Superior temporal gyrus (tissue), 1 donor: Measurements from ENCODE around the gene IL2RA.
"Not testable (repeated sequence)": the region's sequence is repeated elsewhere in the genome, so short reads cannot be mapped to it uniquely, and the experiment has no call there.

Experiments
- DNase-seq: peaks from one replicate; pipeline ENCODE4 v3.0.0-alpha.2; 2016; ENCODE audit errors: extremely low spot score

Gene IL2RA

DNA sequence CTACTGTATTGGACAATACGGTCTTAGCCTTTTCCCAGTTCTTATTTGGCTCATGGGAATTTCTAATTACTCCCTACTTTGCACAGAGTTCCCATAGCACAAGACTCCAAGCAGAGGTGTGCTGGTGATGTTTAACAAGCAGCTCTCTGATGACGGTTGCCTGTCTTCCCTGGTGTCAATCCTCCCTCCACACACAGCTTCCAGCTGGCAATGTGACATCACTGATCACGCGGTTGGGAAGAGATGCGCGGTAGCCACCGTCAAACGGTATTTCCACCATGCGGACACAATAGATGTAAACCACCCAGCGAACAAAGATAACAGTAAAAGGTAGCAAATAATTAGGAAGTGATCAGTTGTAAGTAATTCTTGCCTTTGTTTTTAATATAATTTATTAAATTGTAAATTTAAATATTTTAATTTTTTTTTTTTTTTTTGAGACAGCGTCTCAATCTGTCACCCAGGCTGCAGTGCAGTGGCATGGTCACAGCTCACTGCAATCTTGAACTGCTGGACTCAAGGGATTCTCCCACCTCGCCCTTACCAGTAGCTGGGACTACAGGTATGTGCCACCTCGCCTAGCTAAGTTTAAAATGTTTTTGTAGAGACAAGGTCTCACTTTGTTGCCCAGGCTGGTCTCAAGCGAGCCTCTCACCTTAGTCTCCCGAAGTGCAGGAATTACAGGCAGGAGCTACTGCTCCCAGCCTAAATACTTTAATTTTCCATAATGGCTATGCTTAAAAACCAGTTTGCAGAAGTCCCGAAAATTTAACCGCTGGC, 48.6 kb downstream of the IL2RA start:
- DNase-seq: no peak

DNA sequence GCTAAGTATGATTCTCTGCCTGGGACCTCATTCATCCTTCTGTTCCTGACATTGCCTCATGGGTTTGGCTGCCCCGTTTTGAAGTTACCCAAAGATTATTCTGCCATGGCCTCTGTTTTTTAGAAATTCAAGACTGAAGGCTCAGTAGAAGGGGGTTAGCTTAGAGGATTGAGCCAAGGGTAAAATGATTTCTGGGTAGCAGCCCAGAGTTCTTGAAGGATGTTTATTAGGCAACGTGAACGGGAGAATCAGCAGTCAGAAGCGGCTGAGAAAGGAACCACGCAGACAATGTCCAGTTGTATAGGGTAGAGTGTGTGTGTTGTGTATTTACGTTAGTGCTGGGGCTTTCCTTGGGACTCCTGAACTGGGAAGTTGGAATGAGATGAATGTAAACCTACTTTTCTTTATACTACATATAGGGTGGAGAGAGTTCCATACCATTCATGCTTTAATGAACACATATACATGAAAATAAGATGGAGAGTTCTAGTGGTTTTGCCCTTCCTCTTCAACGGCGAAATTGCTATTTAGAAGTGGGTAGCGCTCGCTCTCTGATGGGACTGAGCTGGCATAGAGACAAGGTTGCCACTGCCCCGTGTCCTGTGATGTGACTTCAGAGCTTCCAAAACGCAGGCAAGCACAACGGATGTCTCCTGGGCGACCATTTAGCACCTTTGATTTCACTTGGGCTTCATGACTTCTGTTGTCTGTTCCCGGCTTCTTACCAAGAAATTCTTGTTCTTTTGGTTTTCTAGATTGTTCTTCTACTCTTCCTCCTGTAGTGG, 49.9 kb downstream of the IL2RA start:
- no peak for DNase-seq

DNA sequence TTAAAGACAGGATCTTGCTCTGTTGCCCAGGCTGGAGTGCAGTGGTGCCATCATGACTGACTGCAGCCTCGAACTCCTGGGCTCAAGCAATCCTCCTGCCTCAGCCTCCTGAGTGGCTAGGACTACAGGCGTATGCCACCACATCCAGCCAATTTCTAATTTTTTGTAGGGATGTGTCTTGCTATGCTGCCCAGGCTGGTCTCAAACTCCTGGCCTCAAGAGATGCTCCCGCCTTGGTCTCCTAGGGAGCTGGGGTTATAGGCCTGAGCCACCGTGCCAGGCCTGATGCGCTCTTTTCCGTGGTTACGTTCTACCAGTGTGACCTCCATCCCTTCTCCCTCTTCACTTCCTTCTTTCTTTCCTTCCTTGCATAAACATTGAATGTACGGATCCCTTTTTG, 50.6 kb downstream of the IL2RA start:
- no peak for DNase-seq

DNA sequence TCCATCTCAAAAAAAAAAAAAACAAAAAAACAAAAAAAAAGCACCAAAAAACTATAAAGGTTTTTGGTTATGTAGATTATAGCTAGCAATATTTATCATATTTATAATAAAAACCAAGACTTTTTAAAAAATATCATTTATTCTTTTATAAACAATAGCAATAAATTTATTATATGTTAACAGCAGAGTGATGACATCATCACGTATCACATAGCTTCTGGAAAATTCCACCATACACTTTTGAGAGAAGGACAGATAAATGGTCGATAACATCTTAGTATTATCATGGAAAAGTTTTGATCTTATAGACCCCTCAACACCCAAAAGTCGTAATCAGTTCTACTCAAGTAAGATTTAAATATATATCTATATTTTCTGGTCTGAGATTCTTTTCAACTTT, 51.6 kb downstream of the IL2RA start:
- DNase-seq: no peak

DNA sequence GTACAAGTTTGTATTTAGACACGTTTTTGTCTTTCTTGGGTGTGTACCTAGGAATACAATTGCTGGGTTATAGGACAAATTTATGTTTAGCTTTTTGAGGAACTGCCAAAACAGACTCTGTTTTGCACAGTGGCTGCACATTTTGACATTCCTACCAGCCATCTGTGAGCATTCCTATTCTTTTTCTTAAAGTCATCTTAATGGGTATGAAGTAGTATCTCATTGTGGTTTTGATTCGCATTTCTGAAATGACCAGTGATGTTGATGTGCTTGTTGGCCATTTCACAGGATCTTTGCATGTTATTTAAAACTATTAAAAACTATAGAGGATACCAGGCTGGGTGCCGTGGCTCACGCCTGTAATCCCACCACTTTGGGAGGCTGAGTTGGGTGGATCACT, 52.2 kb downstream of the IL2RA start:
- DNase-seq: no peak

DNA sequence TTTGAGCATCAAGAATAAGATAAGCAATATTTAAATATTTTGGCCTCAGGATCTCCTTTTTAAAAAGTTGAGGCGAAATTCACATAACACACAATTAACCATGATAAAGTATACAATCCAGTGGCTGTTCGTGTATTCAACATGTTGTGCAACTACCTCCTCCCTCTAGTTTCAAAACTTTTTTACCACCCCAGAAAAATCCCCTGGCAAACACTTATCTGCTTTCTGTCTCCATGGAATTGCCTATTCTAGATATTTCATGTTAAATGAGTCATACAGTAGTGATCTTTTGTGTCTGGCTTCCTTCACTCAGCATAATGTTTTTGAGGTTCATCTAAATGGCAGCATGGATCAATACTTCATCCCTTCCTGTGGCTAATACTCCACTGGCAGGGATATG, 53.0 kb downstream of the IL2RA start:
- no peak for DNase-seq

DNA sequence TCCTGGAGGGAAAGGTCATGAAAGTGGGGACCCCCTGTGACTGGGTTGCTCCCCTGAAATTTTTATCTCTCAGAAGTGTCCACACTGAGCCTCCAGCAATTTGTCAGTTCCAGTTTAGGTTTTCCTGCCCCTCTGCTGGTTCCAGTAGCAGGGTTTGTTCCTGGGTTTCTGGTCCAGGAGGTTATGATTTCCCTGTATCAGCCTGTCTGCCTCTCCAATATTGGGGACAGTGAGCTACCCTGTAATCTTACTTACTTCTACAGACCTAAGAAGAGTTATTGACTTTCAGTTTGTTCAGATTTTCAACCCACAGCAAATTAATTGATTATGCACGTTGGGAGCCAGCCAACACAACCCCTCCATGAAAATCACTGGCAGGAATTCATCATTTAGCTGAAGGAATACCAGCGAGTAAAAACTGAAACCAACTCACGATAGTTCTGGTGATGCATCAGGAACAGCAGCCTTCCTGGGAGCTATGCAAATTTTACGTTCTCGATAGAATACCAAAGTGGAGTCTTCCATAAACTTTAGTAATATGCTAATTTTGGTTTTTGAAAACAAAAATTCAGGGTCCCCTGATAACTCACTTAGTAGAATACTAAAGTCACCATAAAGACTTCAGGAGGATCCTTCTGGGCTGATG, 53.5 kb downstream of the IL2RA start:
- DNase-seq: no peak

DNA sequence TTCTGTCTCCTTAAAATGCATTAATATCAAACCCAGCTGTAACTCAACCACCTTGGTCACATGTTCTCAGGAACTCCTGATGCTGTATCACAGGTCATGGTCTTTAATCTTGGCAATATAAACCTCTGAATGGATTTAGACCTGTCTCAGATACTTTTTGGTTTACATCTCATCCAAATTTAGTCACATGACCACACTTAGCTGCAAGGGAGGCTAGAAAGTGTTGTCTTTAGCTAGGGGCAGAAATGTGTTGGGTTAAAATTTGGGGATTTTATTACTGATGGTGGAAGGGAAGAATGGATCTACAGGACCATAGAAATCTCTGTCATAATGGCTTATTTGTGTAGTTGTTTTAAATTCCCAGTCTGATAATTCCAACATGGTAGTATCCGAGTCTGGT, 55.2 kb downstream of the IL2RA start:
- DNase-seq: no peak

DNA sequence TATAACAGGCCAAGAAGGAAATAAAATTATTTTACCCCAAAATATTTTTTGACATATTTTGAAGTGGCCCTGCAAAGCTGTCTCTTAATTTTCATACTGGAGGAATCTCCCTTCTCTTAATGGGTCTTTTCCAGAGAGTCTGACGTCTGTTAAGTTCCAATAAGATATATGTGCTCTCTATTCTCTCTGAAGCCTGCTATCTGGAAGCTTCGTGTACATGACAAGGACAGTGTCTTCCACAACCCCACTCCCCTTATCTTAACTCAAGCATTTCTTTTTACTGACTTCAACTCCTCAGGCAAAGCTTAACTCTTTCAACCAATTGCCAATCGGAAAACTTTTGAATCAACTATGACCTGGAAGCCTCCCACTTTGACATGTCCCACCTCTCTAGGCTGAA, 55.6 kb downstream of the IL2RA start:
- no peak for DNase-seq

DNA sequence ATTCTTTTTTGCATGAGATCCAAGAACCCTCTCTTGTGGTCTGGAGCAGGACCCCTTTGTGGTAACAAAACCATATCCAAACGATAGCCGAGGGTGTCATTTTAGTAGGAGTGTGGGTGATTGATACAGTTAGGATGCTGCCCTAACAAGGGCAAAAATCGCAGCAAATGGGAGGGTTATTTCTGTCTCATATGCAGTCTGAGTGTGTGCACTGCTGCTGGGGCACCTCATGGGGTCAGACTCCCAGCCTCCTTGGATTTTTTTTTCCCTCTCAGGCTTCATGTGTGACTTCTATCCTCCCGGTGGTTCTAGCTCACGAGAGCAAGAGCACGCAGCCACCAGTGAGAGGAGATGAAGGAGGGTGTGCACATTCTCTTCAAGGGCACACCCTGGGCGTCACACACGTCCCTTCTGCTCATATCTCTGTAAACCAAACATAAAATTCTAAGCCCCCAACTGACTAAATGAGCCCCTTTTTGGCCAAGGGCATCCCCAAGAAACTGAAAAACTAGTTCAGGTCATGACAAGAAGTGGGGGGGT, 56.2 kb downstream of the IL2RA start:
- DNase-seq: no peak

DNA sequence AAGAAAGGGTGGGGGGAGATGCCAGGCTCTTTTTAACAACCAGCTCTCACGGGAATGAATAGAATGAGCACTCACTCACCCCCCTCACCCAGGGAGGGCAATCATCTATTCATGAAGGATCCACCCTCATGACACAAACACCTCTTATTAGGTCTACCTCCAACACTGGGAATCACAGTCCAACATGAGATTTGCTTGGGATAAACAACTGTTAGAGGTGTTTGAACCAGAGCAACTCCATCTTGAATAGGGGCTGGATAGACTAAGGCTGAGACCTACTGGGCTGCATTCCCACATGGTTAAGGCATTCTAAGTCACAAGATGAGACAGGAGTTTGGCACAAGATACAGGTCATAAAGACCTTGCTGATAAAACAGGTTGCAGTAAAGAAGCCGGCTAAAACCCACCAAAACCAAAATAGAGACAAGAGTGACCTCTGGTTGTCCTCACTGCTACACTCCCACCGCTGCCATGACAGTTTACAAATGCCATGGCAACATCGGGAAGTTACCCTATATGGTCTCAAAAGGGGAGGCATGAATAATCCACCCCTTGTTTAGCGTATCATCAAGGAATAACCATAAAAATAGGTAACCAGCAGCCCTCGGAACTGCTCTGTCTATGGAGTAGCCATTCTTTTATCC, 56.9 kb downstream of the IL2RA start:
- DNase-seq: not testable (repeated sequence)

DNA sequence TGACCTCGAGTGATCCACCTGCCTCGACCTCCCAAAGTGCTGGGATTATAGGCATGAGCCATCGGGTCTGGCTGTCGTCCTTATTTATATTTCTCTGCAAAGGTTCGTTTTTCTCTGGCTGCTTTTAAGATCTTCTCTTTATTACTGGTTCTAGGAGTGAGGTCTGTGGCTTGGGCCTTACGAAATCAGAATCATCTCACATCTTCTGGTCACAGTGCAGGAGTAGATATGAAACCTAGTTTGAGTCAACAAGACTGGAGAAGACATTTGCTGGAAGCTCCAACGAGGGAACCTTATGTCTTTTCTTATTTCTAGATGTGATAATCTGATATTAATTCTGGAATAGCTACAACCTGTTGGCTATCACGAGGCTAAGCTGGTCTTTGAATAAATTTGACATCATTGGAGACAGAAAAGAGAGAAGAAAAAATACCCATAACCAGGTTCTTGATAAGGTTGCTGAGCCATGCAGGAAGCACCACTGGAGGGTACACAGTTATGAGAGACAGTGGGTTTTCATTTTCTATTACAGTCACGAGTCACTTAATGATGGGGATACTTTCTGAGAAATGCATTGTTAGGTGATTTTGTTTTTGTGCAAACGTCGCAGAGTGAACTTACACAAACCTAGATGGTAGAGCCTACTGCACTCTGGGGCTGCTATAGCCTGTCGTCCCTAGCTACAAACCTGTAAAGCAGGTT, 59.2 kb downstream of the IL2RA start:
- no peak for DNase-seq

DNA sequence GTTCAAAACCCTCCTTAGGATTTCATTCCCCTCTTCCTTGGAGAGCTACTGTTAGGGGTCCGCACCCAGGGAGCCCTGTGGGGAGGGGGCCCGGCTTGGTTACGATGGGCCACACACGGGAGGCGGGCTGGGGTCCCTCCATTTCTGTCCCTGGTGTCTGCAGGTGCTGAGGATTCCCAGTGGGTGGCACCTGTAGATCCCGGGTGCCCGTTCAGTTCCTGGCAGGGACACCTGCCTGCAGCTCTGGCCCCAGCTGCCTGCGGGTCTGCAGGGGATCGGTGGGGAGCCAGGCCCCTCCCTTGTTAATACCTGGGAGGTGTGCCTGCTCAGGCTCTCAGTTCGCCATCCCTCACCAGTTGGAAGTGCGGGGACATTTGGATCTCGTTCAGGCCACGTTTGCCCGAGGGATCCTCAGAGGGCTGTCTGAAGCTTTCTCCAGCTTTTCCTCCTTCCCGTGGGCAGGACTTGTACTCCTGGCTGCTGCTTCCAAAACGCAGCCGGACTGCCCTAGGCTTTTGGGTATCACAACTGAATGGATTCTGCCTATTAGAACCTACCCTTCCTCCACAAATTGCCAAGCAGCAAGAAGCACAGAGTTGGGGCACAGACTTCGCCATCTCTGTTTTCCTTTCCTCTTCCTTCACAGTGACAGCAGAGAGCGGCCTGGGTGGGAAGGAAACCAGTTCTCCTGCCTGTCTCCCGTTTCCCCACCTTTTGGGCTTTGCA, 62.6 kb downstream of the IL2RA start:
- DNase-seq: no peak

DNA sequence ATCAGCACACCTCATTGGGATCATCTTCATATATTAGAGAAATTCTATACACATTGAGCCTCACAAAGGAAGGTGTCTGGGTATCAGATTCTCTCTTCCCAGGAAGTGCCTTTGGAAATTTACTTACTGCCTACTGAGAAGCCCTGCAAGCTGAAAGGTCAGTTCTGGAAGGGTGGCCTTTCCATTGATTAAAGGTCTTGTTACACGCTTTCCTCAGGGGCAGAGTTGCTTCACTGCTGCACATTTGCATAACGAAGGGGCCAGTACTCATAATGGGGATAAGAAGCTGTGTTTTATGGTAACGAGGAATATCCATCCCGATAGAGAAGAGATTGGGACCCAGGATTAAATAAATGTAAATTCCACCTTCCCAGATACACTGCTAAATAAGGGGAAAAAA, 65.5 kb downstream of the IL2RA start:
- DNase-seq: no peak

DNA sequence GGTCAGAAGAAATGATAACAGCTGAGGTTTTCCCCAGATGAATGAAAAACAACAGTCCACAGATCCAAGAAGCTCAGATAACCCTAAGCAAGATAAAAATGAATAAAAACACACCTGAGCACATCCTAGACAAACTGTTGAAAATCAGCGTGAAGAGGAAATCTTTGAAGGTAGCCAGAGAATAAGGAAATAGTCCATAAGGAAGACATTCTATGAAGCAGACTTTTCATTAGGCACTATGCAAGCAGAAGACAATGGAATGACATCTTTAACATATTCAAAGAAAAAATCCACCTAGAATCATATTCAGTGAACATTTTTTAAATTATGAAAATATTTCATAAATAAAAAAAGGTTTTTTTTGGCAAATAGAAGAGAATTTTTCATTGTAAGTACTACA, 69.8 kb downstream of the IL2RA start:
- no peak for DNase-seq

DNA sequence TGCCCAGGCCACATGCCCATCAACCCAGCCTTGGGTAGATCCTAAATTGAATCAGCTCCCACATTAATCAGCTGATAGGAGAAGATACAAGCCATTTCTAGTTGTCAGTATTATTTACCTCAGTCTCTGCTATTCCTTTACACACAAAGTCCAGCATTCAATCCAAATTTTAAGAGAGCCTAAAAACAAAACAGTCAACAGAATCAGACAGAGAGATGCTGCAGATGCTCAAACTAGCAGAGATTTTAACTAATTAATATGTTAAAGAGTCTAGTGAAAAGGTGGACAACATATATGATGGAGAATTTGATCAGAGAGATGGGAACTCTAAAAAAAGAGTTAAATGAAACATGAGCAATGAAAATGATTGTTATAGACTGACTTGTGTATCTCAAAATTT, 70.5 kb downstream of the IL2RA start:
- no peak for DNase-seq

DNA sequence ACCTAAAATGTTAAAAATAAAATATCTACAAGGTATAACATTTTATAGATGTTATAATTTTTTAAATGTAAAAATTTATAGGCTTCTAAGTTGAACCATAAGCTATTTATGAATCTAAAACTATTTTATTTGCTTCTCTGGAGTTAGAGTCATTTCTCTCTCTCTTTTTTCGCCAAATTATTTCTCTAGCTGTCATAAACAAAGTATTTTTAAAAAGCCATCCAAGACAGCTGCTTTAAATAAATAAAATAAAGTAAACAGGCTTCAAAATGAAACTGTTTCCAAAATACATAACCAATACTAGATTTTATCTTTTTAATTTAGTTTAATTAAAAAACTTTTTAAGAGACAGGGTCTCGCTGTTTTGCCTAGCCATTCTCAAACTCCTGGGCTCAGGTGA, 72.4 kb downstream of the IL2RA start:
- DNase-seq: no peak

DNA sequence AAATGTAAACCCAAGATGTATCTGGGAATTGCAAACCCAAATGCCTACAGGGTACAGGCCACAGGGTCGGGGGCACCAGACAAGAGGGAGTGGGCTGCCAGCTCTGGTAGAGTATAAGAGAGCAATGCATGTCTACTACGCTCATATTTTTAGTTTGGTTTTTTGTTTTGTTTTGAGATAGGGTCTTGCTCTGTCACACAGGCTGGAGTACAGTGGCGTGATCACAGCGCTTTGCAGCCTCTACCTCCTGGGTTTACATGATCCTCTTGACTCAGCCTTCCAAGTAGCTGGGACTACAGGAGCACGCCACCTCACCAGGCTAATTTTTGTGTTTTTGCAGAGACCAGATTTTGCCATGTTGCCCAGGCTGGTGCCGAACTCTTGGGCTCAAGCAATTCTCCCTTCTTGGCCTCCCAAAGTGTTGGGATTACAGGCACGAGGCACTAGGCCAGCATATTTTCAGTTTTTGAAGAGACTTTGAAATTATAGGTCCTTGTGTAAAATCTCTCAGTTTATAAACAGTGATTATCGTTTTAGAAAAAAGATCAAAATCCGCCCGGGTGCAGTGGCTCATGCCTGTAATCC, 73.7 kb downstream of the IL2RA start:
- DNase-seq: no peak

DNA sequence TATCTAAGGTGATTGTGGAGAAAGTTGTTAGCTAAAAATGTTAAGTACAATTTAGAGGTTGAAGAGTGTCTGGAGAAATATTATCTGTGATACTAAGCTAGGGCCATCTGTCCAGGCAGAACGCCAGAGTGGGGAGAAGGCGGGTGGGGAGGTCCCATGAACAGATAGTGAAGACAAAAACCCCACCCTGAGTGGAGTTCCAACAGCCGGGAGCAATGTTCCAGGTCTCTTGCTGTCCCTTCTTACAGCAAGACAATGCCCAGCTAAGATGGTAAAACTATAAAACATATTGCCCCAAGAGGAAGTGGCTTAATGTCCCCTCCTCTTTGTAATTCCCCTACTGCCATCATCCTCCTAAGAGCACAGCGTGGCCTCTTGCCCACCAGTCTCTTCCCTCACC, 74.4 kb downstream of the IL2RA start:
- DNase-seq: no peak

DNA sequence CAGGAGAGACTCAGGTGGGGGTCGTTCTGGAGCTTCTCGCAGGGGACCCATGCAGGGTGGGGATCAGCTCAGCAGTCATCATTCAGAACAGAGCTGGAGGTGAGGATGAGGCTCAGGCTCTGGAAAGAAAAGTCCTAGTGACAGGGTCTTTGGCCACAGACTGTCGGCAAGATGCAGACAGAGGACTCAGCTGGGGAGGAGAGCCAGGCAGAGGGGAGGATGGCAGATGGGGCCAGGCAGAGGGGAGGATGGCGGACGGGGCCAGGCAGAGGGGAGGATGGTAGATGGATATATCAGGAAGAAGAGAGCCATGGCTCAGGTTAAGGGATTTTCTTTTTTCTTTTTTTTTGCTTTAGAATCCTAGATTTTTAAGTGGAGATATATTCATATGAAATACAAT, 77.1 kb downstream of the IL2RA start:
- DNase-seq: no peak
